K562 (cell line): ENCODE results near the gene RASIP1. TPM values are rescaled to one million over a fixed set of nuclear protein-coding genes. Genes with fewer than 3 reads are reported as not detected.

Experiments
- EP300 ChIP-seq: IDR thresholded peaks from 2 replicates; pipeline ENCODE4 v1.6.1; 2012; ENCODE audit warnings: low read length, improper control_type of control experiment
- HCFC1 ChIP-seq: IDR thresholded peaks from 2 replicates; pipeline ENCODE4 v1.6.1; 2012; ENCODE audit warnings: low read depth, low read length, improper control_type of control experiment
- NR1H2 ChIP-seq: sonication (generic); formaldehyde crosslinking; IDR thresholded peaks from 2 replicates; pipeline ENCODE4 v1.4.0; 2020; ENCODE audit warnings: mild to moderate bottlenecking, missing genetic modification reagents
- ZNF551 ChIP-seq: fragments of 250-450 bp; sonication (Bioruptor Pico); IDR thresholded peaks from 2 replicates; pipeline ENCODE4 v1.5.0; 2021; ENCODE audit warnings: mild to moderate bottlenecking, moderate library complexity
- polyA plus RNA-seq, 8 experiments: library from polyadenylated mRNA; depleted of rRNA in 4 of 8; stranded (reverse) in 5 of 8; unstranded in 3 of 8; fragments of >200 nt; fragmentation: Nextera tagmentation in 2 of 8; fragmentation: Illumina TruSeq in 1 of 8; extraction: Ambion mirVana in 2 of 8; extraction: Trizol in 1 of 8; gene quantifications; 2 replicates each; pipeline versions ENCODE4 v1.2.1 to v1.2.3, GENCODE V29; 2011 to 2014; ENCODE audit warnings: inconsistent platforms in 1 of 8, missing spikeins in 1 of 8
- total RNA-seq, 7 experiments: library from RNA; depleted of rRNA in 6 of 7; stranded (reverse); fragments of >200 nt in 6 of 7; fragmentation: Illumina TruSeq in 2 of 7; extraction: Trizol in 2 of 7; gene quantifications; 2 replicates each; pipeline versions ENCODE4 v1.2.1 to v1.2.3, GENCODE V29; 2011 to 2021; ENCODE audit warnings: low replicate concordance in 1 of 7
- TF ChIP-seq, protein P1 (sequence below), 2 experiments: fragments of 450-650 bp in 1 of 2; IDR thresholded peaks; 2 replicates each; pipeline ENCODE4 v1.6.1; 2011 to 2017; ENCODE audit warnings: low read depth in 2 of 2, antibody characterized with exemption in 1 of 2, borderline replicate concordance in 1 of 2, low read length in 1 of 2, mild to moderate bottlenecking in 1 of 2, mixed read lengths in 1 of 2; ENCODE audit not compliant: control insufficient read depth in 1 of 2
- TF ChIP-seq, protein P2 (sequence below): fragments of 250-450 bp; sonication (Bioruptor Pico); IDR thresholded peaks from 2 replicates; pipeline ENCODE4 v1.8.0; 2021; ENCODE audit warnings: moderate library complexity, mild to moderate bottlenecking, inconsistent platforms
- TF ChIP-seq, protein P3 (sequence below): fragments of 250-450 bp; sonication (Bioruptor Pico); IDR thresholded peaks from 2 replicates; pipeline ENCODE4 v1.5.0; 2020; ENCODE audit warnings: mild to moderate bottlenecking, borderline replicate concordance
- TF ChIP-seq, protein P4 (sequence below): fragments of 200-600 bp; sonication (generic); IDR thresholded peaks from one replicate; pipeline ENCODE4 v1.6.1; 2012; ENCODE audit warnings: mild to moderate bottlenecking, low read depth, low read length, inconsistent platforms

The RASIP1 gene
- total and polyA plus RNA-seq, 9 of the 15 experiments (the other 6 are each of a cell fraction or from before 2014, with no cell fraction given) = 0.20 to 4.7 (median 1.5) TPM

DNA sequence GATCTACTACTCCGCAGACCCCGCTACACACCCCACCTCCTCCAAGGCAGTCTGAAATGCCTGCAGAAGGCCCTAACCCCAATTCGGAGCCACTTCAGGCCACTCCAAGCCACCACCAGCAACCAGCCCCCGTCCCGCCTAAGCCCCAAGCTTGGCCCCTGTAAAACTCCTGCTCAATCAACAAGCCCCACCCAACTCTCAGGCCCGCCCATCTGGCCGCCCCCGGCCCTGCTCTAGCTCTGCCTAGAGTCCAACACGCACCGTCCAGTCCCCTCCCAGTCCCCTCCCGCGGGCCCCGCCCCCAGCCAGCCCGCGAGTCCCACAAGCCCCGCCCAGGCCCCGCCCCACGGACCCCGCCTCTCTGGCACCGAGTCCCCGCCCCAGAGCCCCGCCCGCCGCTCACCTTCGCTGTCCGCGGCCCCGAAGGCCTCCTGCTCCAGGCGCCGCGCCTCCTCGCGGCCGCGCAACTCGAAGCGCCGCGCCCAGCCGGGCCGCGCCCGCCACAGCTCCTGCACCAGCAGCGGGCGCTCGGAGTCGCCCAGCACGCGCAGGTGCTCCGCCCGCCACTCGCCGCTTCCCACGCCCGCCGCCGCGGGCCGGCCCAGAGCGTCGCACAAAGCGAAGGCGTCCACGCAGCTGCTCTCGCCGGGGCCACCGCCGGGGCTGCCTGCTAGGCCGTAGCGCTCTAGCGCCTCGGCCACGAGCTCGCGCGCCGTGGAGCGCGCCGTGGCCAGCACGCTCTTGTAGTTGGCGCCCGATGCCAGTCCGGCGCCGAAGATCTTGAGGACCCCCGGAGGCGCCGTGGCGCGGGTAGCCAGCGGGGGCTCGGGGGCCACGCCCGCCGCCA lies 1.6 kb downstream of the RASIP1 start (continued):
- TF ChIP-seq, protein P1, sequence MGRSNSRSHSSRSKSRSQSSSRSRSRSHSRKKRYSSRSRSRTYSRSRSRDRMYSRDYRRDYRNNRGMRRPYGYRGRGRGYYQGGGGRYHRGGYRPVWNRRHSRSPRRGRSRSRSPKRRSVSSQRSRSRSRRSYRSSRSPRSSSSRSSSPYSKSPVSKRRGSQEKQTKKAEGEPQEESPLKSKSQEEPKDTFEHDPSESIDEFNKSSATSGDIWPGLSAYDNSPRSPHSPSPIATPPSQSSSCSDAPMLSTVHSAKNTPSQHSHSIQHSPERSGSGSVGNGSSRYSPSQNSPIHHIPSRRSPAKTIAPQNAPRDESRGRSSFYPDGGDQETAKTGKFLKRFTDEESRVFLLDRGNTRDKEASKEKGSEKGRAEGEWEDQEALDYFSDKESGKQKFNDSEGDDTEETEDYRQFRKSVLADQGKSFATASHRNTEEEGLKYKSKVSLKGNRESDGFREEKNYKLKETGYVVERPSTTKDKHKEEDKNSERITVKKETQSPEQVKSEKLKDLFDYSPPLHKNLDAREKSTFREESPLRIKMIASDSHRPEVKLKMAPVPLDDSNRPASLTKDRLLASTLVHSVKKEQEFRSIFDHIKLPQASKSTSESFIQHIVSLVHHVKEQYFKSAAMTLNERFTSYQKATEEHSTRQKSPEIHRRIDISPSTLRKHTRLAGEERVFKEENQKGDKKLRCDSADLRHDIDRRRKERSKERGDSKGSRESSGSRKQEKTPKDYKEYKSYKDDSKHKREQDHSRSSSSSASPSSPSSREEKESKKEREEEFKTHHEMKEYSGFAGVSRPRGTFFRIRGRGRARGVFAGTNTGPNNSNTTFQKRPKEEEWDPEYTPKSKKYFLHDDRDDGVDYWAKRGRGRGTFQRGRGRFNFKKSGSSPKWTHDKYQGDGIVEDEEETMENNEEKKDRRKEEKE (IDR thresholded peaks at IDR 0.05; ENCODE audit: borderline replicate concordance in 1 of 2, control insufficient read depth in 1 of 2, low read depth in 2 of 2, low read length in 1 of 2) = 0 out of 4 replicates have a peak, but pooled peaks of 1 of the 2 experiments have one; percentile 18
- TF ChIP-seq, protein P2, sequence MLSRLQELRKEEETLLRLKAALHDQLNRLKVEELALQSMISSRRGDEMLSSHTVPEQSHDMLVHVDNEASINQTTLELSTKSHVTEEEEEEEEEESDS (CRISPR knock-in tag) = no peak
- TF ChIP-seq EP300 (peak; percentile 29; the same call in 1 of the 2 replicates), ZNF551 (CRISPR knock-in tag) (no peak), HCFC1 (peak; percentile 56), NR1H2 (CRISPR knock-in tag) (no peak)
- TF ChIP-seq, protein P3, sequence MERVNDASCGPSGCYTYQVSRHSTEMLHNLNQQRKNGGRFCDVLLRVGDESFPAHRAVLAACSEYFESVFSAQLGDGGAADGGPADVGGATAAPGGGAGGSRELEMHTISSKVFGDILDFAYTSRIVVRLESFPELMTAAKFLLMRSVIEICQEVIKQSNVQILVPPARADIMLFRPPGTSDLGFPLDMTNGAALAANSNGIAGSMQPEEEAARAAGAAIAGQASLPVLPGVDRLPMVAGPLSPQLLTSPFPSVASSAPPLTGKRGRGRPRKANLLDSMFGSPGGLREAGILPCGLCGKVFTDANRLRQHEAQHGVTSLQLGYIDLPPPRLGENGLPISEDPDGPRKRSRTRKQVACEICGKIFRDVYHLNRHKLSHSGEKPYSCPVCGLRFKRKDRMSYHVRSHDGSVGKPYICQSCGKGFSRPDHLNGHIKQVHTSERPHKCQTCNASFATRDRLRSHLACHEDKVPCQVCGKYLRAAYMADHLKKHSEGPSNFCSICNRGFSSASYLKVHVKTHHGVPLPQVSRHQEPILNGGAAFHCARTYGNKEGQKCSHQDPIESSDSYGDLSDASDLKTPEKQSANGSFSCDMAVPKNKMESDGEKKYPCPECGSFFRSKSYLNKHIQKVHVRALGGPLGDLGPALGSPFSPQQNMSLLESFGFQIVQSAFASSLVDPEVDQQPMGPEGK (CRISPR knock-in tag) = no peak
- TF ChIP-seq, protein P4, sequence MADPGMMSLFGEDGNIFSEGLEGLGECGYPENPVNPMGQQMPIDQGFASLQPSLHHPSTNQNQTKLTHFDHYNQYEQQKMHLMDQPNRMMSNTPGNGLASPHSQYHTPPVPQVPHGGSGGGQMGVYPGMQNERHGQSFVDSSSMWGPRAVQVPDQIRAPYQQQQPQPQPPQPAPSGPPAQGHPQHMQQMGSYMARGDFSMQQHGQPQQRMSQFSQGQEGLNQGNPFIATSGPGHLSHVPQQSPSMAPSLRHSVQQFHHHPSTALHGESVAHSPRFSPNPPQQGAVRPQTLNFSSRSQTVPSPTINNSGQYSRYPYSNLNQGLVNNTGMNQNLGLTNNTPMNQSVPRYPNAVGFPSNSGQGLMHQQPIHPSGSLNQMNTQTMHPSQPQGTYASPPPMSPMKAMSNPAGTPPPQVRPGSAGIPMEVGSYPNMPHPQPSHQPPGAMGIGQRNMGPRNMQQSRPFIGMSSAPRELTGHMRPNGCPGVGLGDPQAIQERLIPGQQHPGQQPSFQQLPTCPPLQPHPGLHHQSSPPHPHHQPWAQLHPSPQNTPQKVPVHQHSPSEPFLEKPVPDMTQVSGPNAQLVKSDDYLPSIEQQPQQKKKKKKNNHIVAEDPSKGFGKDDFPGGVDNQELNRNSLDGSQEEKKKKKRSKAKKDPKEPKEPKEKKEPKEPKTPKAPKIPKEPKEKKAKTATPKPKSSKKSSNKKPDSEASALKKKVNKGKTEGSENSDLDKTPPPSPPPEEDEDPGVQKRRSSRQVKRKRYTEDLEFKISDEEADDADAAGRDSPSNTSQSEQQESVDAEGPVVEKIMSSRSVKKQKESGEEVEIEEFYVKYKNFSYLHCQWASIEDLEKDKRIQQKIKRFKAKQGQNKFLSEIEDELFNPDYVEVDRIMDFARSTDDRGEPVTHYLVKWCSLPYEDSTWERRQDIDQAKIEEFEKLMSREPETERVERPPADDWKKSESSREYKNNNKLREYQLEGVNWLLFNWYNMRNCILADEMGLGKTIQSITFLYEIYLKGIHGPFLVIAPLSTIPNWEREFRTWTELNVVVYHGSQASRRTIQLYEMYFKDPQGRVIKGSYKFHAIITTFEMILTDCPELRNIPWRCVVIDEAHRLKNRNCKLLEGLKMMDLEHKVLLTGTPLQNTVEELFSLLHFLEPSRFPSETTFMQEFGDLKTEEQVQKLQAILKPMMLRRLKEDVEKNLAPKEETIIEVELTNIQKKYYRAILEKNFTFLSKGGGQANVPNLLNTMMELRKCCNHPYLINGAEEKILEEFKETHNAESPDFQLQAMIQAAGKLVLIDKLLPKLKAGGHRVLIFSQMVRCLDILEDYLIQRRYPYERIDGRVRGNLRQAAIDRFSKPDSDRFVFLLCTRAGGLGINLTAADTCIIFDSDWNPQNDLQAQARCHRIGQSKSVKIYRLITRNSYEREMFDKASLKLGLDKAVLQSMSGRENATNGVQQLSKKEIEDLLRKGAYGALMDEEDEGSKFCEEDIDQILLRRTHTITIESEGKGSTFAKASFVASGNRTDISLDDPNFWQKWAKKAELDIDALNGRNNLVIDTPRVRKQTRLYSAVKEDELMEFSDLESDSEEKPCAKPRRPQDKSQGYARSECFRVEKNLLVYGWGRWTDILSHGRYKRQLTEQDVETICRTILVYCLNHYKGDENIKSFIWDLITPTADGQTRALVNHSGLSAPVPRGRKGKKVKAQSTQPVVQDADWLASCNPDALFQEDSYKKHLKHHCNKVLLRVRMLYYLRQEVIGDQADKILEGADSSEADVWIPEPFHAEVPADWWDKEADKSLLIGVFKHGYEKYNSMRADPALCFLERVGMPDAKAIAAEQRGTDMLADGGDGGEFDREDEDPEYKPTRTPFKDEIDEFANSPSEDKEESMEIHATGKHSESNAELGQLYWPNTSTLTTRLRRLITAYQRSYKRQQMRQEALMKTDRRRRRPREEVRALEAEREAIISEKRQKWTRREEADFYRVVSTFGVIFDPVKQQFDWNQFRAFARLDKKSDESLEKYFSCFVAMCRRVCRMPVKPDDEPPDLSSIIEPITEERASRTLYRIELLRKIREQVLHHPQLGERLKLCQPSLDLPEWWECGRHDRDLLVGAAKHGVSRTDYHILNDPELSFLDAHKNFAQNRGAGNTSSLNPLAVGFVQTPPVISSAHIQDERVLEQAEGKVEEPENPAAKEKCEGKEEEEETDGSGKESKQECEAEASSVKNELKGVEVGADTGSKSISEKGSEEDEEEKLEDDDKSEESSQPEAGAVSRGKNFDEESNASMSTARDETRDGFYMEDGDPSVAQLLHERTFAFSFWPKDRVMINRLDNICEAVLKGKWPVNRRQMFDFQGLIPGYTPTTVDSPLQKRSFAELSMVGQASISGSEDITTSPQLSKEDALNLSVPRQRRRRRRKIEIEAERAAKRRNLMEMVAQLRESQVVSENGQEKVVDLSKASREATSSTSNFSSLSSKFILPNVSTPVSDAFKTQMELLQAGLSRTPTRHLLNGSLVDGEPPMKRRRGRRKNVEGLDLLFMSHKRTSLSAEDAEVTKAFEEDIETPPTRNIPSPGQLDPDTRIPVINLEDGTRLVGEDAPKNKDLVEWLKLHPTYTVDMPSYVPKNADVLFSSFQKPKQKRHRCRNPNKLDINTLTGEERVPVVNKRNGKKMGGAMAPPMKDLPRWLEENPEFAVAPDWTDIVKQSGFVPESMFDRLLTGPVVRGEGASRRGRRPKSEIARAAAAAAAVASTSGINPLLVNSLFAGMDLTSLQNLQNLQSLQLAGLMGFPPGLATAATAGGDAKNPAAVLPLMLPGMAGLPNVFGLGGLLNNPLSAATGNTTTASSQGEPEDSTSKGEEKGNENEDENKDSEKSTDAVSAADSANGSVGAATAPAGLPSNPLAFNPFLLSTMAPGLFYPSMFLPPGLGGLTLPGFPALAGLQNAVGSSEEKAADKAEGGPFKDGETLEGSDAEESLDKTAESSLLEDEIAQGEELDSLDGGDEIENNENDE = no peak
